Skeletal muscle cell (primary cell): ENCODE measurements around the gene ACMSD.
"Not testable (repeated sequence)": the region's sequence is repeated elsewhere in the genome, so short reads cannot be mapped to it uniquely, and the experiment has no call there.

ENCODE experiments used
- DNase-seq: peaks from one replicate; pipeline ENCODE4 v3.0.0-alpha.2; 2010; ENCODE audit warnings: low read depth
- H3K4me3 ChIP-seq: 2 replicates; pipeline ENCODE4 v1.5.1; 2011; ENCODE audit warnings: low read depth, mild to moderate bottlenecking, control low read depth, low read length, moderate library complexity

The ACMSD gene

GRCh38 chr2:134845719-134846118 is 7.3 kb downstream of the ACMSD start:
- peak; percentile 66 for DNase-seq
- no peak overlapping the region for H3K4me3 ChIP-seq

- no peak overlapping the region for H3K4me3 ChIP-seq
- DNase-seq = no peak
Observed at GRCh38 chr2:134846213-134846612, 7.8 kb downstream of the ACMSD start.

- not testable (repeated sequence) for DNase-seq, H3K4me3 ChIP-seq
Observed at GRCh38 chr2:134847582-134847981, 9.2 kb downstream of the ACMSD start.

GRCh38 chr2:134852518-134852917 is 14.1 kb downstream of the ACMSD start:
- H3K4me3 ChIP-seq = no peak overlapping the region
- DNase-seq = no peak

- DNase-seq = no peak
- no peak overlapping the region for H3K4me3 ChIP-seq
Observed at GRCh38 chr2:134855709-134856108, 17.3 kb downstream of the ACMSD start.

- no peak for DNase-seq
- no peak overlapping the region for H3K4me3 ChIP-seq
Observed at GRCh38 chr2:134858245-134858644, 19.8 kb downstream of the ACMSD start.

GRCh38 chr2:134861173-134861572 is 22.8 kb downstream of the ACMSD start:
- H3K4me3 ChIP-seq = no peak overlapping the region
- no peak for DNase-seq

- no peak for DNase-seq
Observed at GRCh38 chr2:134862069-134862468, 23.7 kb downstream of the ACMSD start.

GRCh38 chr2:134862674-134863073 is 24.3 kb downstream of the ACMSD start:
- no peak for DNase-seq
- no peak overlapping the region for H3K4me3 ChIP-seq

More at GRCh38 chr2:134862069-134862468, 23.7 kb downstream of the ACMSD start:
- no peak overlapping the region for H3K4me3 ChIP-seq

- H3K4me3 ChIP-seq = no peak overlapping the region
- DNase-seq = no peak
Observed at GRCh38 chr2:134863446-134863845, 25.0 kb downstream of the ACMSD start.

GRCh38 chr2:134865067-134865787 is 26.8 kb downstream of the ACMSD start:
- H3K4me3 ChIP-seq = no peak overlapping the region
- no peak for DNase-seq

- DNase-seq = peak; percentile 33
- H3K4me3 ChIP-seq = no peak overlapping the region
Observed at GRCh38 chr2:134866498-134867099, 28.2 kb downstream of the ACMSD start.

GRCh38 chr2:134869946-134870736 is 31.7 kb downstream of the ACMSD start:
- no peak overlapping the region for H3K4me3 ChIP-seq
- no peak for DNase-seq

GRCh38 chr2:134873152-134873551 is 34.7 kb downstream of the ACMSD start:
- H3K4me3 ChIP-seq = no peak overlapping the region
- no peak for DNase-seq

- no peak for DNase-seq
- H3K4me3 ChIP-seq = no peak overlapping the region
Observed at GRCh38 chr2:134875309-134875708, 36.9 kb downstream of the ACMSD start.

GRCh38 chr2:134882773-134883172 is 44.4 kb downstream of the ACMSD start:
- no peak overlapping the region for H3K4me3 ChIP-seq
- DNase-seq = no peak

GRCh38 chr2:134883552-134884293 is 45.3 kb downstream of the ACMSD start:
- no peak for DNase-seq
- no peak overlapping the region for H3K4me3 ChIP-seq

- no peak overlapping the region for H3K4me3 ChIP-seq
- DNase-seq = no peak
Observed at GRCh38 chr2:134884435-134884834, 46.0 kb downstream of the ACMSD start.

- no peak overlapping the region for H3K4me3 ChIP-seq
- DNase-seq = no peak
Observed at GRCh38 chr2:134892282-134893035, 54.0 kb downstream of the ACMSD start.
